Measurements from ENCODE around the gene SPNS3.

DNA sequence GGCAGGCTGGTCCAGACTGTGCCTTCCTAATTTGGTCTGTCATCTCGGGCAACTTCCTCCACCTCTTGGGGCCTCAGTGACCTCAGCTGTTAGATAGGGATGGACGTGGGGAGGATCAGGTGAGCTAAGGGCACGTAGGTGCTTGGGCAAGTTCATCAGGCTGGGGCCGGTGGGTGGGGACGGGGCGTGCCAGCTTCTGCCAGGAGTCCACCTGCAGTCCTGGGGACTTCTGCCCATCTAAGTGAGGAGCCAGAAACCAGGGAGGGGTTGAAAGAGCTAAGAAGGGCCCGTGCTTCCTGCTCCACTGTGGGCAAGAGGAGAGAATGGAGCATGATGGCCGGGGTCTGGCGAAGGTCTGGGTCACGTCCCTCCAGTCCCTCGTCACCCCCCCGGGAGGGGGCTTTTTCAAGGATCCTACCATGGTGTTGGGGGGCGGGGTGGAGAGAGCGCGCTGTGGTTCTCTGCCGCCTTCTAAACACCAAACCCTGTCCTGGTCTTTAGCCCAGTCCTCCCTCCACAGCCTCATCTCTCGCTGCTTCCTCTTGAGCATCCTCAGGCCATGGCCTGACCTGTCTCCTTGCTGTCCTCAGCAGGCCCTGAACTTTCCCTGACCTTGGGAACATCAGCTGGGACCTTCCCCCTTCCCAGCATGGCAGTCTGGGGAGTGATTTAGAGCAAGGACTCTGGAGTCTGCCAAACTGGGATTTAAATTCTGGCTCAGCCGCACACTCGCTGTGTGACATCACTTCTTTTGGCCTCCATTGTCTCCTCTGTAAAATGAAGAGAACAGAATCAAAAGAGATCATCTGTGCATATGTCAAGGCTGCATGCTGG lies 86.5 kb downstream of the SPNS3 start:
- TF ChIP-seq, protein P1, sequence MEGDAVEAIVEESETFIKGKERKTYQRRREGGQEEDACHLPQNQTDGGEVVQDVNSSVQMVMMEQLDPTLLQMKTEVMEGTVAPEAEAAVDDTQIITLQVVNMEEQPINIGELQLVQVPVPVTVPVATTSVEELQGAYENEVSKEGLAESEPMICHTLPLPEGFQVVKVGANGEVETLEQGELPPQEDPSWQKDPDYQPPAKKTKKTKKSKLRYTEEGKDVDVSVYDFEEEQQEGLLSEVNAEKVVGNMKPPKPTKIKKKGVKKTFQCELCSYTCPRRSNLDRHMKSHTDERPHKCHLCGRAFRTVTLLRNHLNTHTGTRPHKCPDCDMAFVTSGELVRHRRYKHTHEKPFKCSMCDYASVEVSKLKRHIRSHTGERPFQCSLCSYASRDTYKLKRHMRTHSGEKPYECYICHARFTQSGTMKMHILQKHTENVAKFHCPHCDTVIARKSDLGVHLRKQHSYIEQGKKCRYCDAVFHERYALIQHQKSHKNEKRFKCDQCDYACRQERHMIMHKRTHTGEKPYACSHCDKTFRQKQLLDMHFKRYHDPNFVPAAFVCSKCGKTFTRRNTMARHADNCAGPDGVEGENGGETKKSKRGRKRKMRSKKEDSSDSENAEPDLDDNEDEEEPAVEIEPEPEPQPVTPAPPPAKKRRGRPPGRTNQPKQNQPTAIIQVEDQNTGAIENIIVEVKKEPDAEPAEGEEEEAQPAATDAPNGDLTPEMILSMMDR (conservative IDR thresholded peaks at IDR 0.05; ENCODE audit: low read length), result no peak
- no peak for TF ChIP-seq EZH2phosphoT487 (IDR thresholded peaks at IDR 0.05; ENCODE audit: borderline replicate concordance, low read depth, low read length)

Measured in OCI-LY7 (cell line).